ENCODE measurements around the gene WDFY3.

The WDFY3 gene, protein sequence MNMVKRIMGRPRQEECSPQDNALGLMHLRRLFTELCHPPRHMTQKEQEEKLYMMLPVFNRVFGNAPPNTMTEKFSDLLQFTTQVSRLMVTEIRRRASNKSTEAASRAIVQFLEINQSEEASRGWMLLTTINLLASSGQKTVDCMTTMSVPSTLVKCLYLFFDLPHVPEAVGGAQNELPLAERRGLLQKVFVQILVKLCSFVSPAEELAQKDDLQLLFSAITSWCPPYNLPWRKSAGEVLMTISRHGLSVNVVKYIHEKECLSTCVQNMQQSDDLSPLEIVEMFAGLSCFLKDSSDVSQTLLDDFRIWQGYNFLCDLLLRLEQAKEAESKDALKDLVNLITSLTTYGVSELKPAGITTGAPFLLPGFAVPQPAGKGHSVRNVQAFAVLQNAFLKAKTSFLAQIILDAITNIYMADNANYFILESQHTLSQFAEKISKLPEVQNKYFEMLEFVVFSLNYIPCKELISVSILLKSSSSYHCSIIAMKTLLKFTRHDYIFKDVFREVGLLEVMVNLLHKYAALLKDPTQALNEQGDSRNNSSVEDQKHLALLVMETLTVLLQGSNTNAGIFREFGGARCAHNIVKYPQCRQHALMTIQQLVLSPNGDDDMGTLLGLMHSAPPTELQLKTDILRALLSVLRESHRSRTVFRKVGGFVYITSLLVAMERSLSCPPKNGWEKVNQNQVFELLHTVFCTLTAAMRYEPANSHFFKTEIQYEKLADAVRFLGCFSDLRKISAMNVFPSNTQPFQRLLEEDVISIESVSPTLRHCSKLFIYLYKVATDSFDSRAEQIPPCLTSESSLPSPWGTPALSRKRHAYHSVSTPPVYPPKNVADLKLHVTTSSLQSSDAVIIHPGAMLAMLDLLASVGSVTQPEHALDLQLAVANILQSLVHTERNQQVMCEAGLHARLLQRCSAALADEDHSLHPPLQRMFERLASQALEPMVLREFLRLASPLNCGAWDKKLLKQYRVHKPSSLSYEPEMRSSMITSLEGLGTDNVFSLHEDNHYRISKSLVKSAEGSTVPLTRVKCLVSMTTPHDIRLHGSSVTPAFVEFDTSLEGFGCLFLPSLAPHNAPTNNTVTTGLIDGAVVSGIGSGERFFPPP (N-terminal part only)

DNA sequence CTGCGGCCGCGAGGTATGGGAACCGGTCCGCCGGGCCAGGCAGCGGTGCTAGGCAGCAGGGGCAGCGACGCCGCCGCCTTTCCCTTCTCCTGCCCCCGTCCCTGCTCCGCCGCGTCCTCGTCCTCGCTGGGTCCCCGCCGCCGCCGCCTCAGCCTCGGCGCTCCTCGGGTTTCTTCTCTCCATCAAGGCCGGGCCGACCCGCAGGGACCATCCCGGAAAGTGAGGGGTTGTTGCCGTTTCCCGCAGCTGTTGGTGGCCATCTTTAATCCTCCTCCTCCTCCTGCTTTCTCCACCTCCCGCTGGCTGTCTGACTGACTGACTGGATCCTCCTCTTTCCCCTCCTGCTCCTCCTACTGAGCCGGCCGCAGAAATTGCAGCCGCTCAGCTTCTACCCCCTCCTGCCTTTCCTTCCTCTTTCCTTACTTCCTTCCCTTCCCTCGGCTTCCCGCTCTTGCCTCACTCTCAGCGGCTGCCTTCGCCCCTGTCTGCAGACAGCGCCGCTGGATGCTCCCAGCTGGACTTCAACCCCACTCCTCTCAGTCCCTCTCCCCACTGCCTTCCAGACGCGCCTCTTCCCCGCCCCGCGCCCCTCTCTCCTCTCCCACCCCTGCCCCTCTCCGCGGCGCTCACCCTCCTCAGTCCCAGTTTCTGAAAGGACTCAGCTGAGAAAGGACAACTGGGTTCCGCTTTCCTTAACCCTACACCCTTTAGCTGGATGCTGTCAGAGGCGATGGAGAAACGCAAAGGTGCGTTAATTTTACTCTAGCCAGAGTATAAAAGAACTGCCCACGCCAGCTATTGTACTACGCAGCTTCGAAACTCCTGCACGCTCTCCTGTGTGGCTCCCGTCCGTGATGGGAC lies at the start of gene WDFY3:
Gene WDFY3, minus strand, starts transcription at position 309 of the 861 bp plus-strand sequence. CDS start 106,099 bp downstream, outside the sequence.
- DNase-seq, result peak; percentile 66

DNA sequence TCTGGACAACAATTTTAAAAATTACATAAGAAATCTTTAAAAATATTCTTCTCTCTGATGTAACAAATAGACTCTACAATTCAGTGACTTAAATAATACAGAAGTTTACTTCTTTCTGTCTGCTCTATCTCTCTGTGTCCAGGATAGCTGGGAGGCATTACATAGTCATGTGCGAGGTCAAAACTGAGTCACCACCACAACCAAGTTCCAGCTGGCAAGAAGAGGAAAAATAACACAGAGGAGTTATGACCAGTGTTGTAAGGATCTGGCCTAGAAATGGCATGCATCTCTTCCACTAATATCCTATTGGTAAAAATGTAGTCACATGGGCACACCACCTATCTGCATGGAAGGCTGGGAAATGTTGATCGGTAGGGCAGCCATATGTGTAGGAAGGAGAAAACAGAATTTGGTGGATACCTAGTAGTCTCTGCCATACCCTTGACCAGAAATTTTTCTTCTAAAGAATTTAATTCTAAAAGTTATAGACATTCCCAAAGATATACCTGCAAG lies 39.4 kb upstream of the WDFY3 start:
- DNase-seq, result no peak

DNA sequence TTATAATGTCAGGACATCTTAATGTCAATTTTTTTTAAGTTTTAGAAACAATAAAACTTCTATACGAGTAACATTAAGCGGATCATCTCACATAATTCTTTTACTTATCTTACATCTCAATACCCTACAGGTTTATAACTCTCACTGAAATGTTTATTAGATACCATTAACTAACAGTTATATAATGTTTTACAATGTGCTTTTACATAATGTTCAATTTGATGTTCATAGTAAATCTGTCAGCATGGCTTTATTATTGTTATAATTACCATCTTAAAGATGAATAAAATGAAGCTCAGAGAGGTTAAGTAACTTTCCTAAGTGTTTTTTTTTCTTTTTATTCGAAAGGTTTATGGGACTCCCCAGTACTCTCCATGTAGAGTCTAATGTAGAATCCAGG lies 33.9 kb upstream of the WDFY3 start:
- no peak for DNase-seq

DNA sequence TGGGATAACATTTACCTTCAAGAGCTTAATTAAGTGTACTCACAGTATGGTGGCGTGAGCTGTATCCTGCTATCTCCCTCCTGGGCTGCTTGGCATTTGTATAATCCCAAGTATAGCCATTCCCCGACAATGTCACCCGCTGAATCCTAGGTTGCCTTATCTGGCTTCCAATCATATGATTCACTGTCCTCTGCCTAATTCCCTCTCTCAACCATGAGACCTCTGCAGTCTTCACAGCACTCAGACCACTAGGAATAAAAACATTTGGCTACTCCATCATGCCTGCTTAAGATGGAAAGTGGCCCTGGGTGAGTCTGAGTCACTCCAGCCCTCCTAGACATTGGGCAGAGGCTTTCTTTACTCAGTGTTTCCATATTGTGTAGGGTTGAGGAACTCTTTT lies 28.9 kb upstream of the WDFY3 start:
- no peak for DNase-seq

DNA sequence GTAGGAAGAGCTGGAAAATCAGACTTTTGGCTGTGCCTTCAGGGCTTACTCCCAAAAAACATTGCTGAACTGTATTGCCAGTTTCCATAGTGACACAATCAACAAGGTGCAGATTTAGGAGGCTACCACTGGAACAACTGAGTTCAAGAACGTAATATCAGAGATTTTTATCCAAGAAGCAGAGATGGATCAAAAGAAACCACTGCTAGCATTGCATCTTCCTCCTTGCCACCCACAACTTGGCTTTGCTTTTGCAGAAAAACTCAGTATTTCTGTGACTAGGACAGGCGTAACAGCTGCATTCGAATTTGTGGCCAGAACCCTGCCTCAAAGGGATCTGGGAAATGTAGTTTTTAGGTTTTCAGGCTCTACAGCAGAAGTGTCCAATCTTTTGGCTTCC lies 27.8 kb upstream of the WDFY3 start:
- no peak for DNase-seq

DNA sequence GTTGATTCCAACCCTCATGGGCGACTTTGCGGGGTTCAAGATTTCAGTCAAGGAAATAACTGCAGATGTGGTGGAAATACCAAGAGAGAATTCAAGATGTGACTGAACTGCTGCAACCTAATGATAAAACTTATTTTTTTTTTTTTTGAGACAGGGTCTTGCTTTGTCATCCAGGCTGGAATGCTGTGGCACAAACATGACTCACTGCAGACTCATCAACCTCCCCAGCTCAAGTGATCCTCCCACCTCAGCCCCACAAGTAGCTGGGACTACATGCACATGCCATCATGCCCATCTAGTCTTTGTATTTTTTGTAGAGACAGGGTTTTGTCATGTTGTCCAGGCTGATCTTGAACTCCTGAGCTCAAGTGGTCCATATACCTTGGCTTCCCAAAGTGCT lies 19.5 kb upstream of the WDFY3 start:
- DNase-seq, result no peak

DNA sequence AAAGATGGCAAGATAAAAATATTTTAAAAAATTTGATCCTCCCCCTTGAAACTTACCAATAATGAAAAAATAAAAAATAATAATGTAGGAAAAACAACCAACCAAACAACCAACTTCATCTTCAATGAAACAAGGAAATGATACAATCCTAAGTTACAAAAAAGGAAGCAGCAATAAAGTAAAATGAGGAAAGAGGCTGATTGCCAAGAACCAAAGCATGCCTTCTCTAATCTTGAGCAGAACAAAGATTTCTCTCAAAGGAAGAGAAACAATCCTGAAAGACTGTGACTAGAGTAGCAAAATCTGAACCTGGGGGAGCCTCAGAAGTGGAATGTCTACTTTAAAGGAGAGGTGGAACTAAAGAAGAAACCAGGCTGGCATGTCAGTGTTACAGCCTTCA lies 10.9 kb upstream of the WDFY3 start:
- DNase-seq, result no peak

DNA sequence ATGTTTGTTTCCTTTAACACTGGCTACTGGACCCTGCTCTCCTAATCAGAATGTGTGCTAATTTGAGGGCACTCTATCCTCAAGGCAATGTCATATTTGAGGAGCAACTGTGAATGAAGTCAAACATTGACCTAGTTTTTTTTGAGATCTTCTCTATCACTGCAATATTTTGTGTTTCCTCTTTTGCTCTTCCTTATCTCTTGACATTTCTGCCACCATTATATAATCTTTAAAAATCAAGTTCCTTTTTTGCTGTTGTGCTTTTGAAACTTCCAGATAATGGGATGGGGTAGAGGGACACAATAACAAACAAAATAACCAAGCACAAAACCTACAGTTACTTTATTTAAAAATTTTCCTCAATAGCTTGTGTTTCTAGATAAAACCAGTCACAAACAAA lies 7.4 kb upstream of the WDFY3 start:
- DNase-seq, result no peak

DNA sequence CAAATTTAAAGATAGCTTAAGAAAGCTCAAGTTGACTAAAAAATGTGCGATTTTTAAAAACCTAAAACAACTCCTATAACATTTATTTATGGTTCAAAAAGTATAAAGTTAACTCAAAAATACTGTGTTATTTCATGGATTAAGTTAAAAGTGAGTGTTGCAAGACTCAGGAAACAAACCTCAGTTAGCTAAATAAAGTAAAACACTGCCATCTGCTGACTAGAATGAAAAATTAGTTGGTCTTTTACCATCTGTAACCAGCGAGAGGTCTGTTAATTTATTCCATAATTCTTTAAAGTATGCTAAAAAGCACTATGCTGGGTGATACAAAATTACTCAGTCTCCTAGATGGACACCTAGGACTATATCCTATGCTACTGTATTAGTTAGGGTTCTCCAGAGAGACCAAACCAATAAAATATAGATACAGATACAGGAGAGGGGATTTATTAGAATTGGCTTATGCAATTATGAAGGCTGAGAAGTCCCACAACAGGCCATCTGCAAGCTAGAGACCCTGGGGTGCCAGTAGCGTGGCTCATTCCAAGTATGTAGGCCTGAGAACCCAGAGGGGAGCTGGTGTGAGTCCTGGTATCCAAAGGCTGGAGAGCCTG lies 4.9 kb upstream of the WDFY3 start:
- DNase-seq, result peak; percentile 39

DNA sequence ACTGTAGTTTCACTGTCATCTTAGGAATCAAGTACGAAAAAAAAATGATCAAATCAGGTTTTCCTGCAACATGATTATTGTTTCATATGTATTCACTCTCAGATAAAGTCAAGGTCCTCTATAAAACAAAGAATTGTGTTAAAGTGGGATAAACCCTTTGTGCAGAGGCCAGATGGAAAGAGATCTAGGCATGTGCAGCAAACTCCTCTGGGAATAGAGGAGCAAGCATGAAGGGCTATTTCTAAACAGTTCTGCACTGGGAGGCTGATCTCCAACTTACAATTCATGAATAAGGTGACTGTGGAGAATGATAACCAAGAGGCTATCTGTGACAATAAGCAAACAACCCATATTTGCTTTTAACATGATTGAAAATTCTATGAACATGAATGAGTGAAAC lies 2.4 kb upstream of the WDFY3 start:
- no peak for DNase-seq

DNA sequence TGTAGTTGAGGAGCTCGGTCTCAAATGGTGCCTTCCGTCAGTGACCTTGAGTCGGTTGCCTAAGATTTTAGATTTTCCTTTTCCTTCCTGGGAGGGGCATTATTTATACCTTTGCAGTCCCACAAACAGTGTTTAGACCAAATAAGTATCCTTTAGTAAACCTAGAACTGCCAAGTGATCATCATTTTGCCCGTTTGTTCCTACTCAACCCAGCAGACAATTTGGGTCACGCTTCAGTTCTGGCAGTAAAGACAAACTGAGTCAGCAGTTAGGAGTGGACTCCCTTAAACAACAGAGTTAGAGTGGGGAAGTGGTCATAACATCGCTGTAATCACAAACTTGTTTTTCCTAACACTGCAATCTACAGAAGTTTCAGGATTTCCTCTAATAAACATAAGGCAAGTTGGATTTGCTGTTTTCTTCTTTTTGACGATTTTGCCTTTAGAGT lies 777 bp upstream of the WDFY3 start:
- DNase-seq, result no peak

DNA sequence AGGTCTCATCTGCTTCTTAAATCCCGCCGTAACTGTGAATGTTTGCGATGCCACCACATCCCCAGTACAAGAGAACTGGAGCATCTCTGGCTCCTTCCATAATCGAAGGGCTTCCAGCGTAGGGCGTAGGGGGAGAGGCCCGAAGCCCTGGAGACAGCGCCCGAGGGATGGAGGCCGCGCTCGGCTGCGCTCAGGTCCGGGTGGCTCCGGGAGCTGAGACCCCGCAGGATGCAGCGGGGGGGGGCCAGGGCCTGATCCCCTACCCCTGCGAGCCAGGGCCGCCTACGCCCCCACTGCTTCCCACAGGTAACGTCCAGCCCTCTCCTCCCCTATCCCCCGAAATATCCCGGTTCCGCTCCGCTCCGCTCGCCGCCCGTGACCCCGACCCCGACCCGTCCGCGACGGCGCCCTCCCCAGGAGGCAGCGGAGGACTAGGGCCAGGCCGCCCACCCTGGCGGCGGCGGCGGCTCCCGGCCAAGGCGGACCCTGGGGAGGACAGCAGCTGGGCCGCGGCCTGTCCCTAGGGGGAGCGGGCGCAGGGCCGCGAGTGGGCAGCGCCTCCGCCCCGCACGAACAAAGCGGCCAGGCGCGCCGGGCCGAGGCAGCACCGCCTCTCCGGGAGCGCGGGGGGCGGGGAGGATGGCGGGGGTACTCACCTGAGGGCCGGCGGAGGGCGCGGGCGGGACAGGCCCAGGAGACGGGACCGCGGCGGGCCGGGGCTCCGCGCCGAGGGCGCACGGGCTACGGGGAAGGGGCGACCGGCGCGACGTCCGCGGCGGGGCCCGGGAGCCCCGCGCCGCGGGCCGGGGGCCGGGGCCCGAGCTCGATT lies 723 bp downstream of the WDFY3 start:
- no peak for DNase-seq

DNA sequence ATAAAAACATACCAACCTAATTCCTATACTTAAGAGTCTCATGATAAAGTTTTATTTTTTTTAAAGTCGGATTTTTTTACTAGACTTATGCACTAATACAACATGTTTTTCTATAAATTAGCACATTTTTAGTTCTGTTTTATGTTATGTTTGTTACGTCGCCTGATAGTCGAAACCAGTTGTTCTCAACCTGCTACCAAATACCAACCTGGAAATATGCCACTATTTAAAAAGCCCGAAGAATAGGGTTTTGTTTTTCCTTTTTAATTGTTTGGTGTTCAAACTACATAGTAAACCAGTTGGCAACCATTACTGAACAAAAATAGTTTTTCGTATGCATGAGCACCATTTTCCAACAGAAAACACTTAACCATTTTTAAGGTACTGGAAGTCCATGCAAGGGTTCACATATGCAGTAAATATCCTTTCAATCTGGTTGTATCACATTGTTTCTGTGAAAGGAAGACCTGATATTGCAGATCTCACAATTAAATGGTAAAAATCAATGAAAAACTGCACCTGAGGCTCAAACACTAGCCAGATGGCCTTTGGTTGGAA lies 1.4 kb downstream of the WDFY3 start:
- DNase-seq, result no peak

DNA sequence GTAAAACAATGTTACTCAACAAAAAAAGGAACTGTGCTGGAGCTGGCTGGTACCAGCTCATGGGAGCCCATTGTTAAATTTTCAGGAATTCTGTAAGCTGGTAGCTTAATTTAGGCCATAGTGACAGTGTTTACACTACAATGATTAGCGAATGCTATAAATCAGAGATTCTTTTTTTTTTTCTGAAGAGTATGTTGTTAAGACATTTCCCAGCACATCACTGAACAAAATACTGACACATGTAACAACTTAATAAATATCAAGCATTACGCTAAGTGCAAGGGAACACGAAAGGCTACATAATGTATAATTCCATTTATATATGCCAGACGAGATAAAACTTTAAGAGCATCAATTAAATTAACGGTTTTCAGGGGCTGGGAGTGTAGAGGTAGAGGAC lies 4.4 kb downstream of the WDFY3 start:
- DNase-seq, result no peak

DNA sequence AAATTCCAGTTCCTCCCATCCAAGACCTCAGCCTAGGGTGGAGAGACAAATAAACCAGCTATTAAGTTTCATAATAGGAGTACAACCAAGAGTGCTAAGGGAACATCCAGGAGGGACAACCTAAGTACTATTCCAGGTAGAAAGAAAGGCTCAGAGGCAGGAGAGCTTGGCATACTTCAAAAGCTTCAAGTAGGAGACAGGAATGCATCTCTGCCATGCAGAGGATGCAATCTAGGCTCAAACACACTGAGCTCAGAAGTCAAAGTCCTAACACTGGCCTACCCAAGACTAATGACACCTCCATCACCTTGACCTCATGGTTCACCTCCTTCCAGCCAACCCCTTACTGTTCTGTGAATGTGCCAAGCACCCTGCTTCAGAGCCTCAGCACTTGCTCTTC lies 8.1 kb downstream of the WDFY3 start:
- no peak for DNase-seq

DNA sequence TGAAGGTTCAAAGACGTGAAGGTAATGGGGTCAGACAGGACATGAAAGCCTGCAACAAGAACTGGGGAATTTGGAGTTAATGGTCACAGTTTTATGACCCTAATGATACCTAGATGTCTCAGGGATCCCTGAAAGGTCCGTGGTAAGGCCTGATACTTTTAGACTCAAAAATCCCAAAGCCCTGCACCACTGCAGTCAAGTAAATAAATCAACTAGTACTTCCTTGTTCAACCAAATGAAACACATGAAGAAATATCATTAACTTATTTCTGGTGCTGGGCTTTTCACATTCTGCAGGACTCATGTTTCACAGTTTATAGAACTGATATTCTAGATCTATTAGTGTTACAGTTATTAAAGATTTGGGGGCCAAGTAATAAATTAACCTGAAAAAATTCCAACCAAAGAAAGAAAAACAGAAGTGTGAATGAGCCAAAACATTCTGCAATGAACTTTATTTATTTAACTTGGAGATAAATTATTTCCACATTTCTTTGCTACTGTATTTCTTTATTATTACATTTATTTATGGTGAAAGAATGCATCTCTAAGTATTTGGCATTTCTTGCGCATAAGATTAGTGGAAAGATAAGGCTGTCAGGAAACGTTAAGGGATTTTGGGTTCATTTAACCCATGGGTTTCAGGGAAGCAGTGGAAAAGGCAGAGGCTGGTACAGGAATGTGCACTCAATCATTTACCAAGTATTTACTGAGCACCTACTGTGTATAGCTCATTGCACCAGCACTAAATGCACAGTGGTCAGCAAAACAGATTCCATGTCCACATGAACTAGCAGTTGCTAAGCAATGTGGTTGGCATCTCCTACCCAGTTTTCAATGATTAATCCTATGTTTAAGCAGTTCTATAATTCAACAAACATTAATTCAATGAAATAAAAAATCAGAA lies 8.7 kb downstream of the WDFY3 start:
- DNase-seq, result no peak

DNA sequence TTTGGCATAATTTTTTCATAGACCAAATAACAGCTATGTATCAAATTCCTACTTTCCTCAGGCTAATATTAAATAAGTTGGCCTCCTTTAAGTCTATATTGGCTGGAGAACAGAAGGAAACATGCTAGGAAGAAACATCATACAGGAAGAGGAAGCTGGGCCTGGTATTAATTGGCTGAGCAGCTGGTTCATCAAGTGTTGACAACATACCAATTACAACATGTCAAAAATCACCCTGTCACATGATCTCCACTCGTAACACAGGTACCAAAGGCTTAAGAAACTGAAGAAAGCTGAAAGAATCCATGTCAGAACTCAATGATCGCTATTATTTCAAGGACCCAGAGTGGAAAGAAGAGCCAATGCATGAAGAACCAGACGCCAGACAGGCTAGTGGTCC lies 10.5 kb downstream of the WDFY3 start:
- peak; percentile 12 for DNase-seq

DNA sequence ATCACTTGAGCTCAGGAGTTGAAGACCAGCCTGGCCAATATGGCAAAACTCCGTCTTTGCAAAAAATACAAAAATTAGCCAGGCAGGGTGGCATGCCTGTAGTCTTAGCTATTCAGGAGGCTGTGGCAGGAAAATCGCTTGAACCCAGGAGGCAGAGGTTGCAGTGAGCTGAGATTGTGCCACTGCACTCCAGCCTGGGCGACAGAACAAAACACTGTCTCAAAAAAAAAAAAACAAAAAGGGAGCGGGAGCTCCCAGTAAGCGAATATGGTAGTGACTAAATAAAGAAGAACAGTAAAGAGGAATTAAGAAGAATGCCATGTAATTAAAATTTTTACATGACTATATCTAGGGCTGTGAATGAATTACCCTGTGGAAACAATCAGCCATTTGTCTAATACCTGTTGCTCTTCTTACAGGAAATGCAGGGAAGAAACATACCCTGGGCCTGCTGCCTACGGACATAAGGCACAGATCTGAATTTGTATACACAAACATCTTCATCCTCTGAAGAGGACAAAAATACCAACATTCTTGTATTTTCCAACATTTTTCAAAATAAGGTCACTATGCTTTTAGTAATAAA lies 11.4 kb downstream of the WDFY3 start:
- DNase-seq, result no peak

DNA sequence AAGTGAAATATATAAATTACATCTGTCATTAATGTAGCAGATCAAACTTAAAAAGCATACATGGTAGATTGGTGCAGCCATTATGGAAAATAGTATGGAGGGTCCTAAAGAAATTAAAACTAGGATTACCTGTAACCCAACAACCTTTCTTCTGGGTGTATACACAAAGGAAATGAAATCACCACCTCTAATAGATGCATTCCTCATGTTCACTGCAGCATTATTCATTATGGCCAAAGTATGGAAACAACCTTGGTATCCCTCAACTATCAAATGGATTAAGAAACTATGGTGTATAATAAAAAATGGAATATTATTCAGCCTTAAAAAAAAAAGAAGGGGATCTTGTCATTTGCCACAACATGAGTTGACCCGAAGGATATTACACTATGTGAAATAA lies 13.7 kb downstream of the WDFY3 start:
- no peak for DNase-seq

All from DMS79 (cell line).